Right renal cortex interstitium (tissue), 3 donors: ENCODE measurements around the gene COL27A1. TPM values are rescaled to one million over a fixed set of nuclear protein-coding genes. Genes with fewer than 3 reads are reported as not detected.
"Not testable (repeated sequence)": the region's sequence is repeated elsewhere in the genome, so short reads cannot be mapped to it uniquely, and the experiment has no call there.

Experiments used
- DNase-seq, 3 donors: peaks; one replicate each; pipeline ENCODE4 v3.0.0-alpha.2; 2013; ENCODE audit warnings: low read depth in 3 of 3, low spot score in 2 of 3
- polyA plus RNA-seq, 3 donors: library from polyadenylated mRNA; unstranded; fragments of 120-200 nt; gene quantifications; one replicate each; pipeline ENCODE4 v1.2.1, GENCODE V29; 2013; ENCODE audit not compliant: insufficient read length in 3 of 3

Gene COL27A1
- polyA plus RNA-seq, 3 donors: 25.1 to 26.6 (median 26.0) TPM

DNA sequence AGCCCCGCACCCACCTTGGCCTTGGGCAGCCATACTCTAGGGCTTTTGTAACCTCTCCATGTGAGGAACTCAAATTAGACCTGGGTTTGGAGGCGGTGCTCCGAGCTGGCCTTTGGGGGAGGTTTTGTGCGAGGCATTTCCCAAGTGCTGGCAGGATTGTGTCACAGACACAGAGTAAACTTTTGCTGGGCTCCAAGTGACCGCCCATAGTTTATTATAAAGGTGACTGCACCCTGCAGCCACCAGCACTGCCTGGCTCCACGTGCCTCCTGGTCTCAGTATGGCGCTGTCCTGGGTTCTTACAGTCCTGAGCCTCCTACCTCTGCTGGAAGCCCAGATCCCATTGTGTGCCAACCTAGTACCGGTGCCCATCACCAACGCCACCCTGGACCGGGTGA lies 174.3 kb downstream of the COL27A1 start, which contains the start of gene ORM2:
Gene ORM2 (plus strand): TSS at position 245 of the 398 bp plus-strand sequence. CDS start 36 bp downstream, at position 281.
- not testable (repeated sequence) for DNase-seq

DNA sequence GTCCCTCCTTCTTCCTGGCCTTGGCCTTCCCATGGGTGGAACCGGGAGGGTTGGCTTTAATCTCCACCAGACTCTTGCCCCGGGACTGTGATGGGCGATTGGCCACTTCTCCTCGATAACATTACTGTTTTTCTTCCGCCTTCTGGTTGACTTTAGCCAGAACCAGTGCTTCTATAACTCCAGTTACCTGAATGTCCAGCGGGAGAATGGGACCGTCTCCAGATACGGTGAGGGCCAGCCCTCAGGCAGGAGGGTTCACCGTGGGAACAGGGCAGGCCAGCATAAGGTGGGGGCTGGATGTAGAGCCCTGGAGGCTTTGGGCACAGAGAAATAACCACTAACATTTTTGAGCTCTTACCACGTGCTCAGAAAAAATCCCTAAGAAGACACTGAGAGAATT lies 175.3 kb downstream of the COL27A1 start:
- no peak for DNase-seq

DNA sequence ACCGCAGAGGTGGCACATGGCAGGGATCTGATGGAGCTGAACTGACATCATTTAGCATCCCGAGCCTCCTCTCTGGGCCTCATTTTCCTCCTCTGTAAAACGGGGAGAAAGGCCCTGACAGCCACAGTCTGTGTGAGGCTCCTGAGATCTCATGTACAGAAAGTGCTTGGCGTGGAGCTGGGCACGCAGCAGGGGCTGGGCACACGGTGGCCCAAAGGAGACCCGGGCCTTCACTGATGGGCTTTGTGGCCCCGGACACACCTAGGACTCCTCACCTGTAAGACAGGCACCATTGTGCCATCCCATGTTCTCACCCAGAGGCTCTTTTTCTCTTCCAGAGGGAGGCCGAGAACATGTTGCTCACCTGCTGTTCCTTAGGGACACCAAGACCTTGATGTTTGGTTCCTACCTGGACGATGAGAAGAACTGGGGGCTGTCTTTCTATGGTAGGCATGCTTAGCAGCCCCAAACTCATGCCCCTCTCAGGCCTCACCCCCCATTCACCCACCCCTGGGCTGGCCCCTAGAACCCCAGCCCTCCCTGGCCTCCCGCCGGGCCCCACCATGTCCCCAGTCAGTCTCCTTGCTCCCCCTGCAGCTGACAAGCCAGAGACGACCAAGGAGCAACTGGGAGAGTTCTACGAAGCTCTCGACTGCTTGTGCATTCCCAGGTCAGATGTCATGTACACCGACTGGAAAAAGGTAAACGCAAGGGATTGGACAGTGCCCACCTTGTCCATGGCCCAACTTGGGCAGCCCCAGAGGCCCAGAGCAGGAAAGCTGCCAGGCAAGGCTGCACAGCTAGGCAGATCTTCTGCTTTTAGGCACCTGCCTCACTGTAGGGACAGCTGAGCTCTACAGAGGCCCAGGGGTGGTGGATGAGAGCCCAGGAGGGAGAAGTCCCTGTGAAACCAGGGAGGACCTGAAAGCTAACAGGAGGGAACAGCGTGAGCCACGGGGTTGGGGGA lies 176.2 kb downstream of the COL27A1 start:
- DNase-seq: not testable (repeated sequence)

DNA sequence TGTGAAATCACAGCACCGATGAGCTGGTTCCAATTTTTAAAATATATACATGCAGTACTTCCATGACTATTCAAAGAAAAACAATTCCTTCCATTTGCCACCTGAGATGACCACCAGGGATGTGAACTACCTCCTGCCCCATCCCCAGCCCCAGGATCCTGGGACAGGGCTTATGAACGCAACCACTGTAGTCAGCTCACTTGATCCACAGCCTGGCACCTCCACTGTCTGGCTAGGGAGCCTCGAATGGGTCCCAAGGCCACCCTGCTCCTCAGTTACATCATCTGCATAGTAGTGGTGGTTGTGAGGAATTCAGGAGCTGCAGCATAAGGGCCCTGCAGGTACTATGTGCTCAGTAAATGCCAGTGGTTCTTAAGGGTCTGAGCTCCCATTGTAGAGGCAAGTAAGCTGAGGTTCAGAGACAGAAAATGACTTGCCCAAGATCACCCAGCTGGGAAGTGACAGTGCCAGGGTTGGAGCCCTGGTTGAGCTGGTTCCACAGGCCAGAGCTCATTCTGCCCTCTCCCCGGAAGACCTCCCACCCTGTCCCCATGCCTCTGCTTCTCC lies 177.2 kb downstream of the COL27A1 start:
- DNase-seq: not testable (repeated sequence)

DNA sequence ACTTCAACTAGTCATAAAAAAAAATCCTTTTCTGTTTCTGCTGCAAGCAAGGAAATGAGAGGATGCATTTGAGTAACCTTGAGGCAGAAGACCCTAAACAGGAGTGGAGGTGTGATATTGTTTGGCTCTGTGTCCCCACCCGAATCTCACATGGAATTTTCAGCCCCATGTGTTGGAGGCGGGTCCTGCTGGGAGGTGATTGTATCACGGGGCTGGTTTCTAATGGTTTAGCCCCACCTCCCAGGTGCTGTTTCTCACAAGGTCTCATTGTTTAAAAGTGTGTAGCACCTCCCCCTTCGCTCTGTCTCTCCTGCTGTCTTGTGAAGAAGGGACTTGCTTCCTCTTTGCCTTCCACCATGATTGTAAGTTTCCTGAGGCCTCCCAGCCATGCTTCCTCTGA lies 178.4 kb downstream of the COL27A1 start:
- DNase-seq: not testable (repeated sequence)

DNA sequence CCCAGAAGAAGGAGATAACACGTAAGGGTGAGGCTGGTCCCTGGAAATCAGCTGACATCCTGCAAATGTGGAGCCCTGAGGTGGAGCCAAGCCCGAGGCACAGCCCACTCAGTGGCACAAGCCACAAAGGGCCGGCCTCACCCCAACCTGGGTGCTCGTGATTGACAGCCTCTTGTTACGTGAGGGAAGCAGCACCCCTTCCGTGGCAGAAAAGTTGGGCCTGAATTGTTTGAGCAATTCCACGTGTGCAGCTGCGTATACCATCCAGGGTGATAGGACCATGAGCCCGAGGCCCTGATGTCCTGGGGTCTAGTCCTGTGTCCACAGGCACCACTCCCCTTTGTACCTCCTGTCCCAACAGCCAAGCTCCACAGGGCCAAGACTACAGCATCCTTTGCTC lies 179.2 kb downstream of the COL27A1 start:
- no peak for DNase-seq

DNA sequence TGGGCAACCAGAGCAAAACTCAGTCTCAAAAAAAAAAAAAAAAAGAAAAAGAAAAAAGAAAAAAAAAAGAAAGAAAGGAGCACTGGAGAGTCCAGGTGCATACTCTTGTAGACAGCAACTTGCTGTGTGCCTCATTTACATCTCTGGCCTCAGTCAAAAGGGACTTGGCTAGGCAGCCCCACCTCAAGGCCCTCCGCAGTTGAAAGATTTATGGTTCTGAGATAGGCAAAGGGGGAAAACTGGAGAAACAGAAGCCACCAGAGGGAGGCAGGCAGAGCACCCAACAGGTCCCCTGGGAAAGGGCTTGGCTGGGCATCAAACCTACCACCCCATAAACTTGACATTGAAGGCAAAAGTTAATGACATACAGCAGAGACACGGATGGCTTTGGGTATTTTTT lies 180.4 kb downstream of the COL27A1 start:
- DNase-seq: no peak

DNA sequence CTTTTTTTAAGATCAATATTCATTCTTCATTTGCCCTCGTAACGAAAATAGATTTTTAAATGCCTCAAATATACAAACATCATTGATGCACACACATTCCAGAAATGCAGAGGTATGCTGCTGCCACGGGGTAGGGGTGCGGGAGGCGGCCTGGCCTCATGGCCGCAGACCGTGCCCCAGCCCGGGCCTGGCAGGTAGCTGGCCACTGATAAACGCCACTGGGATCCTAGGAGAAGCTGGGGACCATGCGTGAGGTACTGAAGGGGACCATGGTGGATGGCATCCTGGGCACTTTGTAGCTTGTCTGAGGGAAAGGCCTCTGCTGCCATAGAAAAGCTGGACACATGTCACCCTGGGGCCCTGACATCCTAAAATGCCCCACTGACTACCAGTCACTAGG lies 180.8 kb downstream of the COL27A1 start:
- DNase-seq: no peak

DNA sequence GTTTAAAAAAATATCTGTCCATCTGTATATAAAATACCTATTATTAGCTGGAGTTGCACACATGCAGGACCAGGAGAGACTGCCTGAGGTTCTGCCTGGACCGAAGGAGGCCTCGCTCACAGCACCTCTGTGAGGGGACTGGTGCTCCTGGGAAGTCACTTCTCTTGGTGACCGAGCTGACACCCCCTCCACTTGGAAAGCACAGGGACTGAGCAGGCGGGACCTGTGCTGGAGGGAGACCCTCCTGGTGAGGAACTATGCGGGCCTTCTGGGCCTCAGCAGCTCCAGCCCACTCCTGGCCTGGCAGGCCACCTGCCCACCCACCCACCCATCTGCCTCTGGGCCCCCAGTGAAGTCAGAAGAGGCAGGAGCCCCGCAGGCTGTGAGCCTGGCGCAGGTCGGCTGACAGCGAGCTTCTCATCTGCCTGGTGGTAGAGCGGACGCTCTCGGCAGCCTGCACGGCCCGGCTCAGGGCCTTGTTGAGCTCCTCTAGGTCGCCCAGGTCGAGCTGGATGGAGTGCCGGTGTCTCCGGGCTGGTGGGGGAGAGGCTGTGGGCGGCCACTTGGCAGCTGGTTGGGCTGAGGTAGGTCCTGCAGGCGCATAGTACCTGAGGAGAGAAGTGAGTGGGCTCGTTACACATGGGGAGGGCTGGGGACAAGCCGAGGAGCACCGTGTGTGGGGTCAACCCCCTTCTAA lies 181.5 kb downstream of the COL27A1 start:
- DNase-seq: no peak

DNA sequence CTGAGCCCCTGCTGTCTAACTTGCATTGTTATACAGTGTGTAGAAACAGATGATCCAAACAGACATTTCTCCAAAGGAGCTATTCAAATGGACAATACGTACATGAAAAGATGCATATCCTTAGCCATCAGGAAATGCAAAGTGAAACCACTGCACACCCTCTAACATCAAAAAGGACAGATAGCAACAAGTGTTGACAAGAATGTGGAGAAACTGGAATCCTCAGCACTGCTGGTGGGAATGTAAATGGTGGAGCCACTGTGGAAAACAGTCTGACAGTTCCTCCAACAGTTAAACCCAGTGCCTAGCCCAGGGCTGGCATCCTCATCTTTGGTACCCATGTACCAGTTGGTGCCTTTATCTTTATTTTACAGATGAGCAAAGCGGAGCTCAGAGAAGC lies 182.8 kb downstream of the COL27A1 start:
- DNase-seq: no peak

DNA sequence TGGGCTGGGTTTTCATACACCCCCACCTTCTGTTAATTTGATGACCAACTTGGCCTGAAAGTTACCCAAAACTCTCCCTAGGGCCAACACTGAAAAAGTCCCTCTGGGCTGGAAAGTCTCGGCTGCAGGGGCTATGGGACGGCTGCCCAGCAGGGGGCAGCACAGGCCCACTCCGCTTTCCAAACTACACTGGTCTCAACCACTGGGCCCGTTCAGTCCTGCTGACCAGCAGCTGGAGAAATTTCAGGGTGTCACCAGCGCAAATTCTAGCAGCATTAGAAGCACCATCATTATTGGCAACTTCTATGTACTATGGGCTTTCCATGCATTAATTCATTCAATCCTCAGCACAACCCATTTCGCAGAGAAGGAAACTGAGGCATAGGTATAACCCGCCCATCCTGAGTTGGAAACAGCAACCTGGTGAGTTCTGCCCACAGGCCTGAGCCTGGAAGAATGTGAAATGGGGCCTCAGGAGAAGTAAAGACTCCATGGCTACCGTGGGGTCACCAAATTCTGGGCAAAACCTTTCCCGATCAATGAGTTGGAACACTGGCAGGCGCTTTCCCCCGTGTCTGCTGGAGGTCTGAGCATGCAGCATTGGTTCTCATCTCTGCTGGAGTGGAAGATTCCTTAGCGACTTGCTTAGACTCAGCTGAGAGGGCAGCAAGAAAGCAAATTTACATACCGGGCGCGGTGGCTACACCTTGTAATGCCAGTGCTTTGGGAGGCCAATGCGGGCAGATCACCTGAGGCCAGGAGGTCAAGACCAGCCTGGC lies 184.0 kb downstream of the COL27A1 start:
- peak in 1 of 3 donors; percentile 4 for DNase-seq

DNA sequence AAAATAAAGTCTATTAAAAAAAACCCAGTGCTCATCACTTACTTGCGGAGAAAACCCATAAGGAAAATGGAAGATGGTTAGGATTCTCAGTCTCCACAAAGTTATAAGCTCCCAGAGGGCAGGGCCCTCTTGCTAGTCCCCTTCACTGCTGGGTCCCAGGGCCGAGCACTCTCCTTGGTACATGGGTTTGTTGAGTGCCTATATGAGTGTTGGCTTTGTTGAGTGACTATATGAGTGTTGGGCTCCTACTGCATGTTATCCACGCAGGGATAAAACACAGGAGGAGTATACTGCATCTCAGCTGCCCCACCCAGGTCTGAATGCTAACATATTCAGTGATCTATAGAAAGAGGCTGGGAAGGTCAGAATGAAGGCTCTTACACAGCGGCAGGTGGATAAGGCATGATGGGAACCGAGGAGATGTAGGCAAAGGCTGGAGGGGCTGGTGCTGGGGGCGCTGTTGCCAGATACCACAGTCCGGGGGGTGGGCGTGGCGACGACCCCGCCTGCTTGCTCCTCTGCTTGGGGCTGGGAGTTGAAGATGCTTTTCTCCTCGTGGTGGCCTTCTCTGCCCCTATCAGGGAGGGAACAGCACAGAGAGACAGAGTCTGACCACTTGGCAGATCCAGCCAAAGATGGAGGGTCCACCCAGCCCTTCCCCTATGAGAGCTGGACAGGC lies 186.0 kb downstream of the COL27A1 start:
- DNase-seq: no peak

DNA sequence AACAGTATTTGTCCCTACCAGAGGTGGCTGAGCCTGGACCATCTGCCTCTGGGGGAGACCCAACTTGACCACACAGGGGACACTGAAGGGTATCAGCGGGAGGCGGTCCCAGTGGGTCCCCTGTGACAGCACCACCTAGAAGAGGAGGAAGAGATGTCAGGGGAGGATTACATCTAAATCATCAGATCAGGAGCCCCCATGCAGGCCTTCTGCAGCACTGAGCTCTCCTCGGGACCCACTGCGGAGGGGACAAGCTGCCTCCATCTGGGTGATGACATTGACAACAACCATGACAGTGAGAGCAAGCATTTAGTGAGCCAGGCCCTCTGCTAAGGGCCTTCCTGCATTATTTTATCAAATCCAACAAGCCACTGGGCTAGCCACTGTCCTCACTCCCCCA lies 186.7 kb downstream of the COL27A1 start:
- DNase-seq: no peak

DNA sequence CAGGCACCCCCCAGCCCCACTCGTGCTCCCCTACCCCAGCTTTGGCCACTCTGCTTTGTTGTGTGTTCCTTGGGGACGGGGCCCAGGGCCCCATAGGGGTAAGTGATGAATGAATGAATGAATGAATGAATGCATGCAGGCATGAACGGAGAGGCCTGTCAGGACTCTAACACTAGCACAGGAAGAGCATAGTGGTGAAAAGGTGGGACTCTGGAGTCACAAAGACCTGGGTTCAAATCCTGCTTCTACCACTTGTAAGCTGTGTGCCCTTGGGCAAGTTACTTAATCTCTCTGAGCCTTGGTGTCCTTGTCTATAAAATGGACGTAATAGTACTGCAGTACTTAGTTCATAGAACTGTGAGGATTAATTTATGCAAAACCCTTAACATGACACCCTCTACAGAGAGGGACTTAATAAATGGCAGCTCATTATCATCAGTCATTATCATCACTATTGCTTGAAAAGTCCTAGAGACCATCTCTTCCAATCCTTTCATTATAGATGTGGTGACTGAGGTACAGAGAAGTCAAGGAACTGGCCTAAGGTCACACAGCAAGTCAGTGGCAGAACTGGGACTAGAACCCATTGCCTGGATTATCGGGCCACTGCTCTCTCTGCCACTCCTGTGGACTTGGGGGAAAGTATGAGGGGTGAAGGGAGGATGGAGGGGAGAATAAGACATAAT lies 187.6 kb downstream of the COL27A1 start:
- no peak for DNase-seq

DNA sequence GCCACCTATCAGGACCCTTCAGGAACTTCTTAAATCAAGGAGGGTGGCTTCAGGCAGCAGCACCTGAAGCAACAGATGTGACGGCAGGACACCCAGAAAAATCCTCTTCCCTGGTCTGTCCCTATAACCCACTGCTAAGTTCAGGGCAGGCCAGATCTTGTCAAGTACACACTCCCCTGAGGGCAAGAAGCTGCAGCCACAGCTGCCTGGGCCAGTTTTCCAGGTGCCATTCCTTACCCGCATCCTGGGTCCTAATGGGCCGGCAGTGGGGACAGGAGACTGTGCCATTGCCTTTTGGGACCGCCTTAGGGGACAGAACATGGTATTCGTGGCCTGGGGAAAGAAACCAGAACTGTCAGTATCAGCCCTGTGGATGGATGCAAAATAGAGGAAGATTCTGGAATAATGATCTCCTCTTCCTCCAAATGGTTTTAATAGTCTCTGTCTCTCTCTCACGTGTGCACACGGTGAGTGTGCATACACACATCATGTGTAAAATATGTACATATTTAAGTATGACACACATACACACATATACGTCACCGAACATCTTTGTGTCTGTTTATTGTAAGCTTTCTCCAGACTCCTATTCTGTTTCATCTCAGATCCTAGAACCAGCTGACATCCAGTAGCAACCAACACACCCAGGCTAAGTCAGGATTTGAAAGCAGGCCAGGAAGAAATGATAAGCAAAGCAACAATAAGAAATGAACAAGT lies 188.3 kb downstream of the COL27A1 start:
- DNase-seq: no peak

DNA sequence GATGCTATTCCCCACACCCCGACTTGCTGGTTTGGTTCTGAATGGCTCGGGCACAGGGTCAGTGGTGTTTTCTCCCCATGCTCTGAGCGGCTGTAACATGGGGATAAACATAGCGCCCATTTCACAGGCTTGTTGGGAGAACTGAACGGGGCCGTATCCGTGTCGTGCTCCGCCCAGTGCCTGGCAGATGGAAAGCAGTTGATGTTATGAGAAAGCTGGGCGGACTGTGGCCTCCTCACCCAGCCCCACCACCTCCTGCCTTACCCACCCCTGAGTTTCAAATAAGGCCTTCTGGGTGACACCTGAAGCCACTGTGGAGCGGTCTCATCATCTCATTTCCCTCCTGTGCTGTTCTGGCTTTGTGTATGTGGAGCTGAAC lies 188.8 kb downstream of the COL27A1 start:
- no peak for DNase-seq

DNA sequence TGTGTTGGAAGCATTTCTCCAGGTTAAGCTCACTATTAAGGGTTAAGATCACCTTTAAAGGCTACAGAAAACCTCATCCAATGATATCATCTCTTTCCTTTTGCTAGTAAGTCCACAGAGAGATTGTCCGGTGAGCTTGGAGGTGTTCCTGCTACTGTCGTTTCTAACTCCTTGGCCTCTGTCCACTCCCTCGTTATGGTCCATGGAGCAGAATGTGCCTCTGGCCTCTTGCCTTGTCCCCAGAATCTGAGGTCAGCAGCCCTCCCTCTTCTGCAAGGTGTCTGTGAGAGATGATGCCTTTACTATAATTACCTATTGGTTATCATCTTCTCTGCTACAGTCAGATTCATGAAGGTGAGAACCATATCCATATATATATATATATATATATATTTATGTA lies 189.4 kb downstream of the COL27A1 start:
- DNase-seq: no peak

DNA sequence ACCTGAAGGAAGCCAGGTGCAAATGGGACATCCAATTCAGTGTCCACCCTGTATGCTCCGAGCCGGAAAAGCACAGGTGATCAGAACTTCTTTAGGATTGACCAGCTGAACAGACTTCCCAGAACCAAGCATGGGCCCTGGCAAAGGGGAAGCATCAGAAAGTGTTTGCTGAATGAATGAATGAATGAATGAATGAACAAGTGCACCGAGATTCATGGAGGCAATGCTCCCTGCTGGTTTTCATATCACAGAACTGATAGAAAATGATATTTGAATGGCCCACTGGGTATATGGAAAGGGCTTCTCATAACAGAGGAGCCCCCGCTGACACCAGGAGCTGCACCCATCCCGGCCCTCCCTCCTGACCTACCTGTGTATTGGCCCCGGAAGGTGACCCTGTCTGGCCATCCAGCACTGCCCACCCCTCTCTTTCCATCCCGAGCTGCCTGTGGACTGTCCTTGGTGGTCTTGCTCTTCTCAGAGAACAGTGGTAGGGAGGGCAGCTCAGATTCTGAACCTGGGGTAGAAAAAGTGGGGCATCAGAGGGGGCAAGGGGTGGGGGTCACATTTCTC lies 190.2 kb downstream of the COL27A1 start:
- DNase-seq: no peak

DNA sequence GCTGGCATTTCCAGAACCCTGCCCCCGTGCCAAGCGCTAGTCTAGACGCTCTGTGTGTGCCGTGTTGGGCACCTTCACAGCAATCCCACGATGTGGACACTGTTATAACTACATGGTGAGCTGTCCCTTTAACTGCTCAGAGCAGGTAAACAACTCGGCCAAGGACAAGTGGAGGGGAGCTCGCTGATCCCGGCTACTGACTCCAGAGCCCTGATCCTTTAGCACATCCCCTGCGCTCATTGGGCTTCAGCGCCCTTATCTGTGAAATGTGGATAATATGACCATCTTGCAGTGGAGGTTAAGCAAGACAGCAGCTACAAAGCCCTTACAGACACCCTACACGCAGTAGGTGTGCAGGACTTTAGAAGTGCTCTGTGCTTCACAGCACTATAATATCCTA lies 190.8 kb downstream of the COL27A1 start:
- DNase-seq: no peak
